HFFc6 (cell line): ENCODE data around the gene ZNF239. TPM values are rescaled to one million over a fixed set of nuclear protein-coding genes. Genes with fewer than 3 reads are reported as not detected.
"Not testable (repeated sequence)": the region's sequence is repeated elsewhere in the genome, so short reads cannot be mapped to it uniquely, and the experiment has no call there.

ENCODE experiments used
- DNase-seq: peaks from one replicate; pipeline ENCODE4 v3.0.0-alpha.2; 2018
- H3K27ac Mint-ChIP-seq: 2 replicates; pipeline ENCODE4 v1.8.0; 2020; ENCODE audit warnings: mild to moderate bottlenecking, mixed read lengths
- H3K27me3 Mint-ChIP-seq: 2 replicates; pipeline ENCODE4 v1.8.0; 2021; ENCODE audit warnings: mild to moderate bottlenecking, moderate library complexity, mixed read lengths; ENCODE audit not compliant: insufficient read depth
- H3K36me3 Mint-ChIP-seq: 2 replicates; pipeline ENCODE4 v1.8.0; 2021; ENCODE audit warnings: low read depth, mixed read lengths
- H3K4me1 Mint-ChIP-seq: 2 replicates; pipeline ENCODE4 v1.8.0; 2020; ENCODE audit warnings: low read depth, mixed read lengths
- H3K4me3 Mint-ChIP-seq: 2 replicates; pipeline ENCODE4 v1.8.0; 2020; ENCODE audit warnings: mild to moderate bottlenecking, moderate library complexity, mixed read lengths
- H3K9me3 Mint-ChIP-seq: 2 replicates; pipeline ENCODE4 v1.8.0; 2020; ENCODE audit warnings: mild to moderate bottlenecking, mixed read lengths
- CTCF ChIP-seq: fragments of 200-600 bp; sonication (generic); IDR thresholded peaks from 2 replicates; pipeline ENCODE4 v1.5.0; 2021; ENCODE audit warnings: antibody characterized with exemption, mild to moderate bottlenecking
- total RNA-seq, 6 experiments: library from RNA; stranded (reverse); fragmentation: NEBNext Ultra II Directional; extraction: Animal tissue kit (Norgen Biotek cat#: 25700); gene quantifications; 2 replicates in 1 of 6; 3 replicates in 5 of 6; pipeline ENCODE4 v1.2.3, GENCODE V29; 2021

Gene ZNF239
- total RNA-seq, 6 experiments from 2014 or later: 4.2 to 7.5 (median 4.7) TPM

GRCh38 chr10:43598446-43598845 lies 24.0 kb upstream of the ZNF239 start:
- no peak overlapping the region for H3K27ac Mint-ChIP-seq
- no peaks in the 10 kb centered on the region for H3K9me3 Mint-ChIP-seq
- peaks cover 7% of the 10 kb centered on the region for H3K27me3 Mint-ChIP-seq
- DNase-seq: no peak
- peaks cover 4% of the 10 kb centered on the region; the same call in 1 of the 2 replicates for H3K36me3 Mint-ChIP-seq
- no peak overlapping the region for H3K4me3 Mint-ChIP-seq
- H3K4me1 Mint-ChIP-seq: peaks cover 23% of the 10 kb centered on the region
- TF ChIP-seq CTCF: no peak

GRCh38 chr10:43596546-43596945 lies 22.1 kb upstream of the ZNF239 start:
- no peak overlapping the region for H3K27ac Mint-ChIP-seq

GRCh38 chr10:43595739-43596298 lies 21.4 kb upstream of the ZNF239 start:
- TF ChIP-seq CTCF: no peak
- Mint-ChIP-seq H3K27ac (peak overlapping the region; percentile 85), H3K36me3 (peaks cover 9% of the 10 kb centered on the region), H3K27me3 (peaks cover 6% of the 10 kb centered on the region; the same call in 1 of the 2 replicates), H3K9me3 (peaks cover 8% of the 10 kb centered on the region), H3K4me3 (peak overlapping the region; percentile 91), H3K4me1 (peaks cover 23% of the 10 kb centered on the region)
- DNase-seq: no peak

More at GRCh38 chr10:43596546-43596945, 22.1 kb upstream of the ZNF239 start:
- TF ChIP-seq CTCF: no peak
- no peak for DNase-seq
- H3K27me3 Mint-ChIP-seq: peaks cover 8% of the 10 kb centered on the region; the same call in 1 of the 2 replicates
- peaks cover 23% of the 10 kb centered on the region for H3K4me1 Mint-ChIP-seq
- peaks cover 5% of the 10 kb centered on the region for H3K9me3 Mint-ChIP-seq
- no peak overlapping the region for H3K4me3 Mint-ChIP-seq
- H3K36me3 Mint-ChIP-seq: peaks cover 6% of the 10 kb centered on the region

- Mint-ChIP-seq H3K4me3 (peak overlapping the region; percentile 91), H3K27me3 (peaks cover 6% of the 10 kb centered on the region; the same call in 1 of the 2 replicates), H3K9me3 (peaks cover 8% of the 10 kb centered on the region), H3K36me3 (peaks cover 9% of the 10 kb centered on the region), H3K4me1 (peaks cover 23% of the 10 kb centered on the region), H3K27ac (peak overlapping the region; percentile 85)
- no peak for DNase-seq
- TF ChIP-seq CTCF: no peak
Observed at GRCh38 chr10:43594944-43595589, 20.7 kb upstream of the ZNF239 start.

- Mint-ChIP-seq H3K36me3 (peaks cover 9% of the 10 kb centered on the region), H3K4me3 (no peak overlapping the region), H3K9me3 (peaks cover 8% of the 10 kb centered on the region), H3K27ac (no peak overlapping the region), H3K27me3 (peaks cover 8% of the 10 kb centered on the region), H3K4me1 (peaks cover 19% of the 10 kb centered on the region)
- DNase-seq: no peak
- TF ChIP-seq CTCF: no peak
Observed at GRCh38 chr10:43591303-43591904, 17.0 kb upstream of the ZNF239 start.

GRCh38 chr10:43586730-43587115 lies 12.3 kb upstream of the ZNF239 start:
- DNase-seq, H3K36me3 Mint-ChIP-seq, H3K9me3 Mint-ChIP-seq, H3K27ac Mint-ChIP-seq, H3K27me3 Mint-ChIP-seq, H3K4me3 Mint-ChIP-seq: not testable (repeated sequence)
- peaks cover 14% of the 10 kb centered on the region for H3K4me1 Mint-ChIP-seq
